ENCODE measurements around the gene SKAP1.

SKAP1 gene

GRCh38 chr17:48129981-48130380, 300.0 kb downstream of the SKAP1 start:
- no peak for DNase-seq

DNA sequence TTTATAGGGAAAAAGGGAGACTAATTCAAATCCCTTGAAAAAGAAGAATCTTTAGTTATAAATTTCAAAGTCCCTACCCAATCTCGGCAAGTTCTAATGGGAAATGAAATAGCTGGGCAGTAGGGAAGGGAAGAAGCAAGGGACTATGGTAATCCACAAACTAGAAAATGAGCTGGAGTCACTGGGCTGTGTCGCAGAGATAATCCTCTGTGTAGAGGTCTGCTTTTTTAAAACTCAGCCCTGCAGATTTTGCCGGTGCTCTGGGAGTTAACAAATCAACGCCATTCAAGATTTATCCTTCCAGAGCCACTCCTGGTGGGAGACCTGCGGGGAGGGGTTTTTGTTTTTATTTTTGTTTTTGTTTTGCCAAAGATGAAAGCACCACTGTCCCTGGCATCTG, 301.6 kb downstream of the SKAP1 start:
- DNase-seq: no peak

DNA sequence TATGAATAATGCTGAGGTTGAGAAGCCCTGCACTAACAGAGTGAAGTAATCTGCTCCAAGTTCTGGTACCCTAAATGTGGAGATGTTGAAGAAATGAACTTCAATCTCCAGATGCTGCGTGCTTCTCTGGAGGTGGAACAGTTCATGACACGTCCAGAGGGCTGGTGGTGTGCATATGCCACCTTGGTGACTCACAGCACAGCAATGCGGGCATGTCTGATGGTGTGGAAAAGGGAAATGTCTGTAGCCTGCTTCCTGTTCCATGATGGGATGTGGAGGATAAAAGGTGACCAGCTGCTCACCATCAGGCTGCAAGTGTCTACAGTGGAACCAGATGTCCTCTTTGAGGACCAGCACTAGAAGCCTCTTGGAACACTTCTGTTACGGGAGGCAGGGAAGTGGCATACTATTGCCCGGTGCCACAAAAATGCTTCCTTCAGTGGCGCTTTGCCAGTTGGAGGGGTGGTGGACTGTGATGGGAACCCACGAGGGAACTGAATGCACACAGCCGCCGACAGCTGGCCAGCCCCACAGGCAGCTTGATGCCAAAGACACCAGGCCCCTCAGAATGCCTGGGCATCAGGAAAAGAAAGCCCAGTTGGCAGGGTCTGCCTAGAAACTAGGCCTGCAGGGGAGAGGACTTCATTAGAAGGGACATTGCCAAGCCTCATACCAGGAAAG, 302.5 kb downstream of the SKAP1 start:
- no peak for DNase-seq

DNA sequence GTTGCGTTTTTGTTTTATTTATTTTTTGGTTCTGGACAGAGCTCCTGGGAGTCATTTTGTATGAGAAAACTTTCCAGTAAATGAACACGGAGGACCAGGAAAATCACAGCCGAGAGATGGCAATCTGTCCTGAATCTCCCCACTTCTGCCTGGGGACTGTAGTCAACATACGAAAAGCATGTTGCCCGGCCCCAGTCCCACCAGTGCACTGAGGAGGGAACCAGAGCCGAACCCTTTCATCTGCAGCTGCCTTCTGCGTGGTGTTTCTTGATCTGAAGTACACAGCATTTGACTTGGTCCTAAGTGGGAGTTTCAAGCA, 303.5 kb downstream of the SKAP1 start:
- no peak for DNase-seq

GRCh38 chr17:48125829-48126531, 304.0 kb downstream of the SKAP1 start:
- DNase-seq: no peak

- no peak for DNase-seq
These were observed 306.1 kb downstream of the SKAP1 start for GRCh38 chr17:48123776-48124388.

GRCh38 chr17:48123111-48123510, 306.9 kb downstream of the SKAP1 start:
- no peak for DNase-seq

DNA sequence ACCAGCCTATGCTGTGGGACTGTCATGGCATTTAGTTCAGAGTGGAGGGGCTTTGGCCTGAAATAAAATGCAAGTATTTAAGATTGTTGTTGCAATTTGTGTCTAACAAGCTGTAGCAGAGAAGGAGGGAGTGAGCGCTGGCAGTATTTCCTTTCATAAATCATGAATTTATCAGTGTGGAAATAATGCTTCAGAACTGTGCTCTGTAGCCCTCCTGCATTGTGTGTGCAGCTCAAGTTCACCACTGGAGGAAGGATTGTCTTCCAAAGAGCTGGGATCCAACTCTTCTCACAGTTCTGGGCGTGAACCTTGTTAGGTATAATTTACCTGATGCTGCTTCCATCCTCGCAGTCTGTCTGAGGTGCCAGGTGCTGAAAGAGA, 307.4 kb downstream of the SKAP1 start:
- DNase-seq: no peak

- no peak for DNase-seq
These were observed 307.9 kb downstream of the SKAP1 start for GRCh38 chr17:48121923-48122664.

- no peak for DNase-seq
These were observed 316.8 kb downstream of the SKAP1 start for GRCh38 chr17:48113201-48113676.

- DNase-seq: no peak
These were observed 318.1 kb downstream of the SKAP1 start for GRCh38 chr17:48111937-48112241.

GRCh38 chr17:48110761-48111160, 319.3 kb downstream of the SKAP1 start:
- DNase-seq: no peak

DNA sequence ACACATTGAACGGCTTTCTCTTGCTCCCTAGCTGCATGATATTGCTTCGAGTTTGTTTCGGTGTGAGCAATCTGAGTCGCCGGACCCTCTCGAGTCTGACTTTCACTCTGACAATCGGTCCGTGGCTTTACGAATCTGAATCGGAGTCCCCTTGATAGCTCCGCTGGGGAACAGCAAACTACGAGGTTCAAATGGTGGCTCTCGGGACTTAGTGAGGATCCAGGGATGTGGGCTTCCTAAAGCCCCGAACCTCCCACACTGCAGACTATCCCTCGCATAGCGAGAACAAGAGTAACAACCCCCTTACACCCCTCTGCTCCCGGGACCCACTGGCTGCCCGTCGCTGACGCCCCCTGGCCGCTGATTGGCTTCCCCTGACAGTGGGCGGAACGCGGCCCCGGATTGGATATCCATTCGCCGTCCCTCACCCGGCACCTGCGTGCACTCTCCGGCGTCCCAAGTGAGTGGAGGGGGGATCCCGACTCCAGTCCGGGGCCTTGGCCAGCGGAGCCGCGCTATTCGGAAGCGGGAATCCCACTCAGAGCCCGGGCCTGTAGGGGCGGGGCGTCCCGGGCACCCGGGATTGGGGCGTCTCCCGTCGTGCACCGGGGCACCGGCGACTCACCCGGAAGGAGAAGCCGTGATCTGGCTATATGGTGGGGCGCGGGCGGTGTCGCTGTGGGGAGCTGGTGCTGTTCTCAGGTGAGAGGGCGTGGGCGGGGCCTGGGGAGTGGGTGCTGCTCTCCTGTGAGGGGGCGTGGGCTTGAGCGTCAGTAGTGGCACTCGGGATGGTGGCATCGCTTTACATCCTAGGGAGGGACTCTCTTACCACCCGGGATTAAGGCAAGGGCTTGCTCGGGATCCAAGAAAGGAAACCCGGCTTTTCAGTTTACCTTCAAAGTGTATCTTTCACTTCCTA, 322.6 kb downstream of the SKAP1 start, which contains the start of gene SNX11:
TSS of gene SNX11 (plus strand) at position 630 of the 919 bp plus-strand sequence. CDS start 4,278 bp downstream, outside the sequence.
- peak; percentile 93 for DNase-seq

DNA sequence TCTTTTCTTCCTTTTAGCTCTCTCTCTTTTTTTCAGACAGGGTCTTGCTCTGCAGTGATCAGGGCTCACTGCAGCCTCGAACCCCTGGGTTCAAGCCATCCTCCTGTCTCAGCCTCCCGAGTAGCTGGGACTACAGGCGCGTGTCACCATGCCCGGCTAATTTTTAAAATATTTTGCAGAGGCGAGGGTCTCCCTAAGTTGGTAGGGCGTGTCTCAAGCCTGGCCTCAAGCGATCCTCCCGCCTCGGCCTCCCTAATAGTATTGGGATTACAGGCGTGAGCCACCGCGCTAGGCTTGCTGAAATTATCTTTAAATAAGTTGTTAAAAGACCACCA, 323.2 kb downstream of the SKAP1 start:
- DNase-seq: no peak

- DNase-seq: no peak
These were observed 325.6 kb downstream of the SKAP1 start for GRCh38 chr17:48104440-48104839.

GRCh38 chr17:48102798-48103715, 327.0 kb downstream of the SKAP1 start:
- no peak for DNase-seq

DNA sequence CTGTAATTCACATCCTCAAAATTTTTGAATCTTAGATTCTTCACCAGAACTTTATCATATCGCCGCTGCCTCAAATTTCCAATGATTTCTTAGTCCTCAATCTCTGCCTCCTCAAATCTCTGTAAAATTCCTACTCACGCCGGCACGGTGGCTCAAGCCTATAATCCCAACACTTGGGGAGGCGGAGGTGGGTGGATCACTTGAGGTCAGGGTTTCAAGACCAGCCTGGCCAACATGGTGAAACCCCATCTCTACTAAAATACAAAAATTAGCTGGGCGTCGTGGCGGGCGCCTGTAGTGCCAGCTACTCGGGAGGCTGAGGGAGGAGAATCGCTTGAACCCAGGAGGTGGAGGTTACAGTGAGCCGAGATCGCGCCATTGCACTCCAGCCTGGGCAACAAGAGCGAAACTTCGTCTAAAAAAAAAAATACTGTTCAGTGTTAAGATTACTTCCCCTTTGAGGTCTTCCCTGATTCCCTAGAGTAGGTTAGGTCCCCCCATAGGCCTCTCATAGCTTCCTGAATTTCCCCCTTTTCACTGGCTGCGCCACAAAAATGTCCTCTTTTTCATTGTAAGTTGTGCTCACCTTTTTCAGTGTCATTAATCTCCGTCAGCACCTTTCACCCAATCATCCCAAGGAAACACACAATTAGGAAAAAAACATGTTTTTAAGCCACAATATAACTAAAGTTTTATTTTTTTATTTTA, 327.8 kb downstream of the SKAP1 start:
- DNase-seq: no peak

- DNase-seq: peak; percentile 93
These were observed 328.8 kb downstream of the SKAP1 start, which contains the start of gene CBX1 for GRCh38 chr17:48101012-48101720. CBX1 (minus strand) TSS chr17:48101478; CDS start chr17:48077004, 24,474 bp downstream.

DNA sequence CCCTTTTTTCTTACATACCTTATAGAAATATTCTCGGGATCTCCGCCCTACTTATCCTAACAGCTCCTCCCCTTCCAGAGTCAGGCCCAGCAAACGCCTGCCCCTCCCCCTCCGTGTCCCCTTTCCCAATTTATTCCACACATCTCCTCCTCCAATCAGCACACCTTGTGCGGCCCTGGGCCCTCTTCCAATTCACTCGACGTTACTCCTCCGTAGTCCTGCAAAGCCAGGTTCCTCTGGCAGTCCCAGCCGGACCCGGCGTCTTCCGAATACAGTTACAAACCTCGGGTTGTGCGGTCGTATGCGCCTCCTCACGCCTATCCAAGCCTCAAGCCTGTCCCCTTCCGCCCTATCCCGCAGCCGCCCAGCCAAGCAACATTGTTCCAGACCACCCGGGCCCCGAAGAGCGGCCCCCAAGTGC, 329.4 kb downstream of the SKAP1 start:
- no peak for DNase-seq

DNA sequence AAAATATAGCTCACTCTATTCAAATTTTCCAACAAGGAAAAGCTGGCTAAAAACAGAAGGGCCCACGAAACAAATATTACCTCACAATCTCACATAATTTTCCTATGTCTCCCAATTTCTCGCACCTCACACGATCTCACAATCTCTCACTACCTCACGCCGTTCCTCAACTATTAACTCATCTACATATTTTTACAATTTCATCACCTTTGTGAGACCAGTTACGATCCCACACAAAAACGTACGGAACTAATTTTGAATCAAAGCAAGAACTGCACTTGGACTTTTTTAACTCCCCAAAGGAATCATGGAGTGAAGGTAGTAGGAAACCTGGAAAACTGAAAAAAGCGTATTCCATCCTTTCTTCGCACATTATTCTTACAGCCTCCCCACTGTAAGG, 329.9 kb downstream of the SKAP1 start:
- DNase-seq: no peak

Measured in activated CD4-positive, CD25-positive, alpha-beta regulatory T cell treated with anti-CD3 and anti-CD28 coated beads, Interleukin-2, amount 50 U/mL, for 72 hours (primary cell).